HepG2 (cell line): ENCODE data around the gene POLE3. TPM values are rescaled to one million over a fixed set of nuclear protein-coding genes. Genes with fewer than 3 reads are reported as not detected.

Experiments used
- CCAR2 ChIP-seq: fragments of 200-400 bp; formaldehyde crosslinking; optimal IDR thresholded peaks from 2 replicates; pipeline ENCODE3; 2018; ENCODE audit warnings: low read depth, mild to moderate bottlenecking, low read length, moderate library complexity
- ELF1 ChIP-seq: sonication (generic); formaldehyde crosslinking; IDR thresholded peaks from 2 replicates; pipeline ENCODE4 v1.4.0; 2020; ENCODE audit warnings: missing genetic modification reagents
- HNRNPL ChIP-seq: fragments of 200-400 bp; formaldehyde crosslinking; IDR thresholded peaks from 2 replicates; pipeline ENCODE4 v1.6.1; 2017; ENCODE audit warnings: mild to moderate bottlenecking, low read depth, low read length
- HOXA3 ChIP-seq: sonication (generic); formaldehyde crosslinking; IDR thresholded peaks from 2 replicates; pipeline ENCODE4 v1.5.0; 2020; ENCODE audit warnings: missing genetic modification reagents
- HOXA7 ChIP-seq: sonication (generic); formaldehyde crosslinking; IDR thresholded peaks from 2 replicates; pipeline ENCODE4 v1.8.1; 2022; ENCODE audit warnings: mild to moderate bottlenecking, missing genetic modification reagents, moderate library complexity
- JUND ChIP-seq: sonication (generic); formaldehyde crosslinking; IDR thresholded peaks from 2 replicates; pipeline ENCODE4 v1.8.0; 2022; ENCODE audit warnings: mild to moderate bottlenecking, missing genetic modification reagents
- MYC ChIP-seq: sonication (generic); formaldehyde crosslinking; IDR thresholded peaks from 2 replicates; pipeline ENCODE4 v1.9.0; 2021; ENCODE audit warnings: missing genetic modification reagents, borderline replicate concordance
- NONO ChIP-seq, 2 experiments: fragments of 450-650 bp in 1 of 2; sonication (generic) in 1 of 2; formaldehyde crosslinking in 1 of 2; IDR thresholded peaks in 1 of 2; conservative IDR thresholded peaks in 1 of 2; 2 replicates each; pipeline versions ENCODE4 v1.6.1 to v1.8.0; 2017 to 2022; ENCODE audit warnings: mild to moderate bottlenecking in 1 of 2, missing genetic modification reagents in 1 of 2, moderate library complexity in 1 of 2
- PAXIP1 ChIP-seq: sonication (generic); formaldehyde crosslinking; conservative IDR thresholded peaks from 2 replicates; pipeline ENCODE4 v1.4.0; 2020; ENCODE audit warnings: mild to moderate bottlenecking, missing genetic modification reagents, moderate library complexity
- SALL1 ChIP-seq: sonication (generic); formaldehyde crosslinking; IDR thresholded peaks from 2 replicates; pipeline ENCODE4 v1.8.0; 2022; ENCODE audit warnings: mild to moderate bottlenecking, missing genetic modification reagents
- SETDB1 ChIP-seq: sonication (generic); formaldehyde crosslinking; IDR thresholded peaks from 2 replicates; pipeline ENCODE4 v1.5.1; 2020; ENCODE audit warnings: missing genetic modification reagents, mild to moderate bottlenecking, borderline replicate concordance
- SOX6 ChIP-seq, 2 experiments: fragments of 450-650 bp in 1 of 2; sonication (generic) in 1 of 2; formaldehyde crosslinking in 1 of 2; IDR thresholded peaks; 2 replicates each; pipeline versions ENCODE4 v1.4.0 to v1.6.1; 2017 to 2020; ENCODE audit warnings: antibody characterized with exemption in 1 of 2, mild to moderate bottlenecking in 1 of 2, missing genetic modification reagents in 1 of 2
- SPEN ChIP-seq: sonication (generic); formaldehyde crosslinking; IDR thresholded peaks from 2 replicates; pipeline ENCODE4 v1.5.1; 2020; ENCODE audit warnings: low read depth, mild to moderate bottlenecking, missing genetic modification reagents
- ZNF205 ChIP-seq: IDR thresholded peaks from 2 replicates; pipeline ENCODE4 v1.6.1; 2018; ENCODE audit warnings: missing biosample characterization, missing genetic modification reagents
- ZNF33A ChIP-seq: sonication (generic); formaldehyde crosslinking; IDR thresholded peaks from 2 replicates; pipeline ENCODE4 v1.5.1; 2020; ENCODE audit warnings: missing genetic modification reagents, mild to moderate bottlenecking, moderate library complexity, borderline replicate concordance
- ZNF543 ChIP-seq: sonication (generic); formaldehyde crosslinking; IDR thresholded peaks from 2 replicates; pipeline ENCODE4 v1.4.0; 2020; ENCODE audit warnings: mild to moderate bottlenecking, missing genetic modification reagents
- ZNF576 ChIP-seq: sonication (generic); formaldehyde crosslinking; IDR thresholded peaks from 2 replicates; pipeline ENCODE4 v1.4.0; 2020; ENCODE audit warnings: mild to moderate bottlenecking, missing genetic modification reagents
- ZNF616 ChIP-seq: sonication (generic); formaldehyde crosslinking; IDR thresholded peaks from 2 replicates; pipeline ENCODE4 v1.5.0; 2020; ENCODE audit warnings: low read depth, mild to moderate bottlenecking, missing genetic modification reagents
- ZNF780A ChIP-seq: sonication (generic); formaldehyde crosslinking; IDR thresholded peaks from 2 replicates; pipeline ENCODE4 v1.8.0; 2022; ENCODE audit warnings: mild to moderate bottlenecking, missing genetic modification reagents, moderate library complexity
- ZNF83 ChIP-seq: sonication (generic); formaldehyde crosslinking; IDR thresholded peaks from 2 replicates; pipeline ENCODE4 v1.4.0; 2020; ENCODE audit warnings: missing genetic modification reagents, mild to moderate bottlenecking, borderline replicate concordance
- ZNF891 ChIP-seq: sonication (generic); formaldehyde crosslinking; IDR thresholded peaks from 2 replicates; pipeline ENCODE4 v1.5.0; 2020; ENCODE audit warnings: mild to moderate bottlenecking, missing genetic modification reagents
- polyA plus RNA-seq, 8 experiments: library from polyadenylated mRNA; depleted of rRNA in 3 of 8; stranded (reverse) in 7 of 8; unstranded in 1 of 8; fragments of >200 nt; fragmentation: Illumina TruSeq in 4 of 8; extraction: Trizol in 4 of 8; gene quantifications; 2 replicates each; pipeline versions ENCODE4 v1.2.1 to v1.2.3, GENCODE V29; 2011 to 2016; ENCODE audit warnings: low read depth in 4 of 8, missing spikeins in 1 of 8, mixed read lengths in 1 of 8; ENCODE audit not compliant: insufficient read depth in 1 of 8
- total RNA-seq, 5 experiments: library from RNA; depleted of rRNA; stranded (reverse); fragments of >200 nt; fragmentation: Illumina TruSeq; extraction: Trizol; gene quantifications; 2 replicates each; pipeline ENCODE4 v1.2.3, GENCODE V29; 2016; ENCODE audit warnings: low read depth in 1 of 5
- TF ChIP-seq, protein P1 (sequence below): sonication (generic); formaldehyde crosslinking; IDR thresholded peaks from 2 replicates; pipeline ENCODE4 v1.4.0; 2020; ENCODE audit warnings: missing genetic modification reagents
- TF ChIP-seq, protein P2 (sequence below): sonication (generic); formaldehyde crosslinking; IDR thresholded peaks from 2 replicates; pipeline ENCODE4 v1.5.0; 2020; ENCODE audit warnings: mild to moderate bottlenecking, missing genetic modification reagents

Gene POLE3
- total and polyA plus RNA-seq, 2 of the 13 experiments (the other 11 are each of a cell fraction or from before 2014, with no cell fraction given), result 36.0 to 77.2 TPM

DNA sequence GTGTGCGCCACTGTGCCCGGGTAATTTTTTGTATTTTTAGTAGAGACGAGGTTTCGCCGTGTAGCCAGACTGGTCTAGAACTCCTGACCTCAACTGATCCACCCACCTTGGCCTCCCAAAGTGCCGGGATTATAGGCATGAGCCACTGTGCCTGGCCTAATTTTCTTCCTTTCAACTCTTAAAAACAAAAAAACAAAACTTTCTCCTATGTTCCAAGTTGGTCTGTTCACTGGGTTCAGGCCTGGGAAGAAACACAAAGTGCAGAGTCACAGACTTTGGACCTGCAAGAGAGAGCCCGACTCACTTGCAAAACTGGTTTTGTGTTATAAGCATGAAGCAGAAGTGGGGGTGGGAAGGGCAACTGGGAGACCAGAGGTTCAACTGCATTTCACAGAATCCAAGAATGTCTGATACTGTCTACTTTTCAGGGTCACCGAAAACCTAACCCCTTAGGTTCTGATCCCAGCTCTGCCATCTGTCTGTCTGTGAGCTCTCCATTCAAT lies 28.5 kb downstream of the POLE3 start (continued):
- no peak for TF ChIP-seq ZNF616 (CRISPR knock-in tag)
- no peak for TF ChIP-seq HOXA7
- TF ChIP-seq, protein P1, sequence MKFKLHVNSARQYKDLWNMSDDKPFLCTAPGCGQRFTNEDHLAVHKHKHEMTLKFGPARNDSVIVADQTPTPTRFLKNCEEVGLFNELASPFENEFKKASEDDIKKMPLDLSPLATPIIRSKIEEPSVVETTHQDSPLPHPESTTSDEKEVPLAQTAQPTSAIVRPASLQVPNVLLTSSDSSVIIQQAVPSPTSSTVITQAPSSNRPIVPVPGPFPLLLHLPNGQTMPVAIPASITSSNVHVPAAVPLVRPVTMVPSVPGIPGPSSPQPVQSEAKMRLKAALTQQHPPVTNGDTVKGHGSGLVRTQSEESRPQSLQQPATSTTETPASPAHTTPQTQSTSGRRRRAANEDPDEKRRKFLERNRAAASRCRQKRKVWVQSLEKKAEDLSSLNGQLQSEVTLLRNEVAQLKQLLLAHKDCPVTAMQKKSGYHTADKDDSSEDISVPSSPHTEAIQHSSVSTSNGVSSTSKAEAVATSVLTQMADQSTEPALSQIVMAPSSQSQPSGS (CRISPR knock-in tag), result peak; percentile 47; the same call in 1 of the 2 replicates
- no peak for TF ChIP-seq ZNF891 (CRISPR knock-in tag)
- peak; percentile 97 for TF ChIP-seq PAXIP1 (CRISPR knock-in tag)
- TF ChIP-seq CCAR2, result no peak
- no peak for TF ChIP-seq ZNF543 (CRISPR knock-in tag)
- no peak for TF ChIP-seq NONO (IDR thresholded peaks at IDR 0.05)
- TF ChIP-seq NONO (CRISPR knock-in tag; conservative IDR thresholded peaks at IDR 0.05), result no peak
- TF ChIP-seq ZNF33A (CRISPR knock-in tag), result no peak
- no peak for TF ChIP-seq MYC (CRISPR knock-in tag)
- TF ChIP-seq HOXA3 (CRISPR knock-in tag), result peak; percentile 72; the same call in 1 of the 2 replicates
- peak; percentile 86; the same call in 1 of the 2 replicates for TF ChIP-seq SPEN (CRISPR knock-in tag)
- no peak for TF ChIP-seq ZNF83 (CRISPR knock-in tag)
- TF ChIP-seq ZNF780A (CRISPR knock-in tag), result no peak
- TF ChIP-seq, protein P2, sequence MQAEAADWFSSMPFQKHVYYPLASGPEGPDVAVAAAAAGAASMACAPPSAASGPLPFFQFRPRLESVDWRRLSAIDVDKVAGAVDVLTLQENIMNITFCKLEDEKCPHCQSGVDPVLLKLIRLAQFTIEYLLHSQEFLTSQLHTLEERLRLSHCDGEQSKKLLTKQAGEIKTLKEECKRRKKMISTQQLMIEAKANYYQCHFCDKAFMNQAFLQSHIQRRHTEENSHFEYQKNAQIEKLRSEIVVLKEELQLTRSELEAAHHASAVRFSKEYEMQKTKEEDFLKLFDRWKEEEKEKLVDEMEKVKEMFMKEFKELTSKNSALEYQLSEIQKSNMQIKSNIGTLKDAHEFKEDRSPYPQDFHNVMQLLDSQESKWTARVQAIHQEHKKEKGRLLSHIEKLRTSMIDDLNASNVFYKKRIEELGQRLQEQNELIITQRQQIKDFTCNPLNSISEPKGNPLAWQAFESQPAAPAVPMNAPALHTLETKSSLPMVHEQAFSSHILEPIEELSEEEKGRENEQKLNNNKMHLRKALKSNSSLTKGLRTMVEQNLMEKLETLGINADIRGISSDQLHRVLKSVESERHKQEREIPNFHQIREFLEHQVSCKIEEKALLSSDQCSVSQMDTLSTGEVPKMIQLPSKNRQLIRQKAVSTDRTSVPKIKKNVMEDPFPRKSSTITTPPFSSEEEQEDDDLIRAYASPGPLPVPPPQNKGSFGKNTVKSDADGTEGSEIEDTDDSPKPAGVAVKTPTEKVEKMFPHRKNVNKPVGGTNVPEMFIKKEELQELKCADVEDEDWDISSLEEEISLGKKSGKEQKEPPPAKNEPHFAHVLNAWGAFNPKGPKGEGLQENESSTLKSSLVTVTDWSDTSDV, result no peak
- no peak for TF ChIP-seq HNRNPL
- no peak for TF ChIP-seq ZNF576 (CRISPR knock-in tag)
- TF ChIP-seq ZNF205 (CRISPR knock-in tag), result peak; percentile 43; the same call in 1 of the 2 replicates
- no peak for TF ChIP-seq JUND (CRISPR knock-in tag)
- 0 out of 2 replicates have a peak, but pooled peaks have one; percentile 15 for TF ChIP-seq ELF1 (CRISPR knock-in tag)
- TF ChIP-seq SALL1, result peak; percentile 73; the same call in 1 of the 2 replicates
- TF ChIP-seq SETDB1 (CRISPR knock-in tag), result no peak
- no peak for TF ChIP-seq SOX6 (IDR thresholded peaks at IDR 0.05)
- peak; percentile 58; the same call in 1 of the 2 replicates for TF ChIP-seq SOX6 (CRISPR knock-in tag; IDR thresholded peaks at IDR 0.05)
